ENCODE measurements around the gene DLG2.

DLG2 gene

DNA sequence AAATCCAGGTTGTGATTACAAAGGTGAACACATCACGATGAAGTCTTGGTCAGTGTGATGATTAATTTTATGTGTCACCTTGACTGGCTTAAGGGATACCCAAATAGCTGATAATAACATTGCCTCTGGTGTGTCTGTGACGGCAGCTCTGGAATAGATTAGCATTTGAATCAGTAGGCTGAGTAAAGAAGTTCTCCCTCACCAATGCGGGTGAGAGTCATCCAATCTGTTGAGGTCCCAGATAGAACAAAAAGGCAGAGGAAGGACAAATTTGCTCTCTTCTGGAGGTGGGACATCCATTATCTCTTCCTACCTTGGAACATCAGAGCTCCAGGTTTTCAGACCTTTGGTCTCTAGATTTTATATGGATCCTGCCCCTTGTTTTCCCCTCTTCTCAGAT, 1484.7 kb downstream of the DLG2 start:
- H3K4me1 ChIP-seq (ENCODE audit: low read length), result no peaks in the 10 kb centered on the region

GRCh38 chr11:84140386-84141169, 1486.6 kb downstream of the DLG2 start:
- no peak for DNase-seq
- Histone ChIP-seq H3K27ac (ENCODE audit: low read length) (no peak overlapping the region), H3K9me2 (replicated peaks; ENCODE audit: insufficient read depth, low read length) (no peaks in the 10 kb centered on the region), H2AFZ (ENCODE audit: low read length) (no peak overlapping the region), H3F3A (ENCODE audit: insufficient read depth, low read length) (peaks cover 2% of the 10 kb centered on the region; the same call in 1 of the 2 replicates), H3K9ac (ENCODE audit: low read length) (no peak overlapping the region), H3K9me3 (replicated peaks; ENCODE audit: insufficient read depth, low read length) (no peaks in the 10 kb centered on the region), H3K4me3 (ENCODE audit: low read length) (no peak overlapping the region), H3K79me2 (ENCODE audit: low read length) (no peaks in the 10 kb centered on the region), H3K36me3 (replicated peaks; ENCODE audit: insufficient read depth, low read length) (no peaks in the 10 kb centered on the region), H4K20me1 (ENCODE audit: insufficient read depth, low read length) (no peaks in the 10 kb centered on the region), H3K27me3 (replicated peaks; ENCODE audit: insufficient read depth, low read length) (no peaks in the 10 kb centered on the region), H3K4me2 (ENCODE audit: low read depth, low read length) (no peak overlapping the region), H3K4me1 (ENCODE audit: low read length) (no peaks in the 10 kb centered on the region)
- TF ChIP-seq EZH2 (optimal IDR thresholded peaks at IDR 0.05; ENCODE audit: low read depth, low read length), result no peak
- no peak for TF ChIP-seq EZH2phosphoT487 (IDR thresholded peaks at IDR 0.05; ENCODE audit: low read length)
- no peak for TF ChIP-seq CTCF (IDR thresholded peaks at IDR 0.05; ENCODE audit: low read length)

More for the DNA sequence above, 1484.7 kb downstream of the DLG2 start:
- H3F3A ChIP-seq (ENCODE audit: insufficient read depth, low read length), result peaks cover 2% of the 10 kb centered on the region; the same call in 1 of the 2 replicates
- no peaks in the 10 kb centered on the region for H3K9me2 ChIP-seq (replicated peaks; ENCODE audit: insufficient read depth, low read length)
- H3K4me2 ChIP-seq (ENCODE audit: low read depth, low read length), result no peak overlapping the region
- H2AFZ ChIP-seq (ENCODE audit: low read length), result no peak overlapping the region
- H3K27ac ChIP-seq (ENCODE audit: low read length), result no peak overlapping the region
- H3K27me3 ChIP-seq (replicated peaks; ENCODE audit: insufficient read depth, low read length), result no peaks in the 10 kb centered on the region
- H4K20me1 ChIP-seq (ENCODE audit: insufficient read depth, low read length), result no peaks in the 10 kb centered on the region
- DNase-seq, result no peak
- no peak overlapping the region for H3K9ac ChIP-seq (ENCODE audit: low read length)
- H3K79me2 ChIP-seq (ENCODE audit: low read length), result no peaks in the 10 kb centered on the region
- H3K36me3 ChIP-seq (replicated peaks; ENCODE audit: insufficient read depth, low read length), result no peaks in the 10 kb centered on the region
- no peak overlapping the region for H3K4me3 ChIP-seq (ENCODE audit: low read length)
- TF ChIP-seq EZH2 (optimal IDR thresholded peaks at IDR 0.05; ENCODE audit: low read depth, low read length) (no peak), EZH2phosphoT487 (IDR thresholded peaks at IDR 0.05; ENCODE audit: low read length) (no peak), CTCF (IDR thresholded peaks at IDR 0.05; ENCODE audit: low read length) (no peak)
- H3K9me3 ChIP-seq (replicated peaks; ENCODE audit: insufficient read depth, low read length), result no peaks in the 10 kb centered on the region

DNA sequence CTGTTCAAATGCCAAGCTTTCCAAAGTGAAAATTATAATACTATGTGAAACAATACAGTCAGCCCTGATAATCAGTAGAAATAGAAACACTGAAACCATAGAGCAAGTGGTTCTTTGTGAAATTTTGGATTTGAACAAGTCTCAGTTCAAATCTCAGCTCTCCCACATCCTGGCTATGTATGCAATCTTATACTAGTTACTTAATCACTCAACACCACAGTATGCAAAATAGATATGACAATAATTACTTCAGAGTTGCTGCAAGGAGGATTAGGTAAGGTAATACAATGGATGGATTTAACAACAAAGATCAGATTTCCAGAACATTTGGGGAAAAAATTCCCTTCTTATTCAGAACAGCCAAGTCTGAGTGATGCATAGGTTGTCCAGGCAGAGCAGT, 1489.2 kb downstream of the DLG2 start:
- Histone ChIP-seq H3K36me3 (replicated peaks; ENCODE audit: insufficient read depth, low read length) (no peaks in the 10 kb centered on the region), H3K4me2 (ENCODE audit: low read depth, low read length) (no peak overlapping the region), H3K27ac (ENCODE audit: low read length) (no peak overlapping the region), H3K4me1 (ENCODE audit: low read length) (no peaks in the 10 kb centered on the region), H3K4me3 (ENCODE audit: low read length) (no peak overlapping the region), H3F3A (ENCODE audit: insufficient read depth, low read length) (peaks cover 2% of the 10 kb centered on the region; the same call in 1 of the 2 replicates), H3K9me3 (replicated peaks; ENCODE audit: insufficient read depth, low read length) (no peaks in the 10 kb centered on the region), H3K27me3 (replicated peaks; ENCODE audit: insufficient read depth, low read length) (no peaks in the 10 kb centered on the region), H2AFZ (ENCODE audit: low read length) (no peak overlapping the region), H3K79me2 (ENCODE audit: low read length) (no peaks in the 10 kb centered on the region), H4K20me1 (ENCODE audit: insufficient read depth, low read length) (no peaks in the 10 kb centered on the region), H3K9me2 (replicated peaks; ENCODE audit: insufficient read depth, low read length) (no peaks in the 10 kb centered on the region), H3K9ac (ENCODE audit: low read length) (no peak overlapping the region)
- DNase-seq, result no peak
- TF ChIP-seq EZH2phosphoT487 (IDR thresholded peaks at IDR 0.05; ENCODE audit: low read length) (no peak), EZH2 (optimal IDR thresholded peaks at IDR 0.05; ENCODE audit: low read depth, low read length) (no peak), CTCF (IDR thresholded peaks at IDR 0.05; ENCODE audit: low read length) (no peak)

All from MM.1S (cell line).